ENCODE measurements around the gene CALM1.

Gene CALM1

GRCh38 chr14:90446405-90446804, 49.6 kb downstream of the CALM1 start:
- Mint-ChIP-seq H3K4me3 (no peak overlapping the region), H3K36me3 (ENCODE audit: insufficient read depth) (no peaks in the 10 kb centered on the region), H3K4me1 (ENCODE audit: low read depth in 2 of 2) (peaks cover 0 to 3% of the 10 kb centered on the region in 2 donors), H3K27ac (no peak overlapping the region), H3K27me3 (peaks cover 21 to 48% of the 10 kb centered on the region in 2 donors), H3K9me3 (no peaks in the 10 kb centered on the region)
- DNase-seq = no peak
- no peak for ATAC-seq (replicated peaks)

GRCh38 chr14:90447720-90448497, 51.1 kb downstream of the CALM1 start:
- ATAC-seq (replicated peaks) (no peak), DNase-seq (no peak)
- H3K4me3 Mint-ChIP-seq = no peak overlapping the region
- H3K27ac Mint-ChIP-seq = no peak overlapping the region
- no peaks in the 10 kb centered on the region for H3K9me3 Mint-ChIP-seq
- no peaks in the 10 kb centered on the region for H3K36me3 Mint-ChIP-seq (ENCODE audit: insufficient read depth)
- peaks cover 3 to 8% of the 10 kb centered on the region in 2 donors for H3K4me1 Mint-ChIP-seq (ENCODE audit: low read depth in 2 of 2)
- H3K27me3 Mint-ChIP-seq = peaks cover 21 to 44% of the 10 kb centered on the region in 2 donors

- Mint-ChIP-seq H3K4me3 (no peak overlapping the region), H3K4me1 (ENCODE audit: low read depth in 2 of 2) (peaks cover 3 to 8% of the 10 kb centered on the region in 2 donors), H3K36me3 (ENCODE audit: insufficient read depth) (no peaks in the 10 kb centered on the region), H3K9me3 (no peaks in the 10 kb centered on the region), H3K27me3 (peaks cover 14 to 37% of the 10 kb centered on the region in 2 donors), H3K27ac (no peak overlapping the region)
- DNase-seq (no peak), ATAC-seq (replicated peaks) (no peak)
Observed at GRCh38 chr14:90449411-90449810, 52.6 kb downstream of the CALM1 start.

- no peak overlapping the region for H3K4me3 Mint-ChIP-seq
- no peak for DNase-seq
- peaks cover 14 to 37% of the 10 kb centered on the region in 2 donors for H3K27me3 Mint-ChIP-seq
- ATAC-seq (replicated peaks) = no peak
- no peak overlapping the region for H3K27ac Mint-ChIP-seq
- no peaks in the 10 kb centered on the region for H3K9me3 Mint-ChIP-seq
- no peaks in the 10 kb centered on the region for H3K36me3 Mint-ChIP-seq (ENCODE audit: insufficient read depth)
- peaks cover 0 to 8% of the 10 kb centered on the region in 2 donors for H3K4me1 Mint-ChIP-seq (ENCODE audit: low read depth in 2 of 2)
Observed at GRCh38 chr14:90450151-90450550, 53.3 kb downstream of the CALM1 start.

GRCh38 chr14:90450667-90451066, 53.8 kb downstream of the CALM1 start:
- ATAC-seq (replicated peaks) (no peak), DNase-seq (no peak)
- peaks cover 0 to 8% of the 10 kb centered on the region in 2 donors for H3K4me1 Mint-ChIP-seq (ENCODE audit: low read depth in 2 of 2)
- no peaks in the 10 kb centered on the region for H3K9me3 Mint-ChIP-seq
- H3K36me3 Mint-ChIP-seq (ENCODE audit: insufficient read depth) = no peaks in the 10 kb centered on the region
- no peak overlapping the region for H3K27ac Mint-ChIP-seq
- H3K27me3 Mint-ChIP-seq = peaks cover 14 to 40% of the 10 kb centered on the region in 2 donors
- H3K4me3 Mint-ChIP-seq = no peak overlapping the region

- Mint-ChIP-seq H3K9me3 (no peaks in the 10 kb centered on the region), H3K4me1 (ENCODE audit: low read depth in 2 of 2) (peaks cover 0 to 8% of the 10 kb centered on the region in 2 donors), H3K4me3 (no peak overlapping the region), H3K27me3 (peaks cover 10 to 48% of the 10 kb centered on the region in 2 donors), H3K36me3 (ENCODE audit: insufficient read depth) (no peaks in the 10 kb centered on the region), H3K27ac (peak overlapping the region in 1 of 2 donors; percentile 13)
- DNase-seq = no peak
- ATAC-seq (replicated peaks) = no peak
Observed at GRCh38 chr14:90451443-90451842, 54.6 kb downstream of the CALM1 start.

GRCh38 chr14:90451961-90452360, 55.1 kb downstream of the CALM1 start:
- Mint-ChIP-seq H3K27ac (peak overlapping the region in 1 of 2 donors; percentile 13), H3K4me3 (no peak overlapping the region), H3K9me3 (no peaks in the 10 kb centered on the region), H3K4me1 (ENCODE audit: low read depth in 2 of 2) (peaks cover 0 to 8% of the 10 kb centered on the region in 2 donors), H3K36me3 (ENCODE audit: insufficient read depth) (no peaks in the 10 kb centered on the region), H3K27me3 (peaks cover 6 to 53% of the 10 kb centered on the region in 2 donors)
- no peak for DNase-seq
- ATAC-seq (replicated peaks) = no peak

- no peak overlapping the region for H3K27ac Mint-ChIP-seq
Observed at GRCh38 chr14:90452366-90452765, 55.5 kb downstream of the CALM1 start.

GRCh38 chr14:90453401-90453951, 56.6 kb downstream of the CALM1 start:
- Mint-ChIP-seq H3K27me3 (peaks cover 0 to 38% of the 10 kb centered on the region in 2 donors), H3K36me3 (ENCODE audit: insufficient read depth) (peaks cover 3% of the 10 kb centered on the region), H3K4me3 (no peak overlapping the region), H3K9me3 (no peaks in the 10 kb centered on the region), H3K27ac (no peak overlapping the region), H3K4me1 (ENCODE audit: low read depth in 2 of 2) (peaks cover 0 to 8% of the 10 kb centered on the region in 2 donors)
- DNase-seq (no peak), ATAC-seq (replicated peaks) (no peak)

More at GRCh38 chr14:90452366-90452765, 55.5 kb downstream of the CALM1 start:
- DNase-seq (no peak), ATAC-seq (replicated peaks) (no peak)
- Mint-ChIP-seq H3K36me3 (ENCODE audit: insufficient read depth) (peaks cover 3% of the 10 kb centered on the region), H3K4me3 (no peak overlapping the region), H3K27me3 (peaks cover 6 to 49% of the 10 kb centered on the region in 2 donors), H3K4me1 (ENCODE audit: low read depth in 2 of 2) (peaks cover 0 to 8% of the 10 kb centered on the region in 2 donors), H3K9me3 (no peaks in the 10 kb centered on the region)

GRCh38 chr14:90454041-90455000, 57.5 kb downstream of the CALM1 start:
- Mint-ChIP-seq H3K36me3 (ENCODE audit: insufficient read depth) (peaks cover 3% of the 10 kb centered on the region), H3K9me3 (no peaks in the 10 kb centered on the region), H3K27me3 (peaks cover 0 to 38% of the 10 kb centered on the region in 2 donors), H3K4me3 (no peak overlapping the region), H3K4me1 (ENCODE audit: low read depth in 2 of 2) (peaks cover 0 to 8% of the 10 kb centered on the region in 2 donors), H3K27ac (no peak overlapping the region)
- ATAC-seq (replicated peaks) (no peak), DNase-seq (no peak)

- no peak for ATAC-seq (replicated peaks)
- DNase-seq = no peak
- Mint-ChIP-seq H3K27me3 (peaks cover 0 to 31% of the 10 kb centered on the region in 2 donors), H3K36me3 (ENCODE audit: insufficient read depth) (peaks cover 3% of the 10 kb centered on the region), H3K4me3 (no peak overlapping the region), H3K9me3 (no peaks in the 10 kb centered on the region), H3K27ac (no peak overlapping the region), H3K4me1 (ENCODE audit: low read depth in 2 of 2) (peaks cover 0 to 8% of the 10 kb centered on the region in 2 donors)
Observed at GRCh38 chr14:90455100-90455571, 58.3 kb downstream of the CALM1 start.

- Mint-ChIP-seq H3K9me3 (no peaks in the 10 kb centered on the region), H3K27ac (no peak overlapping the region), H3K4me3 (no peak overlapping the region), H3K27me3 (peaks cover 0 to 22% of the 10 kb centered on the region in 2 donors), H3K36me3 (ENCODE audit: insufficient read depth) (peaks cover 3% of the 10 kb centered on the region), H3K4me1 (ENCODE audit: low read depth in 2 of 2) (peaks cover 0 to 7% of the 10 kb centered on the region in 2 donors)
- no peak for ATAC-seq (replicated peaks)
- no peak for DNase-seq
Observed at GRCh38 chr14:90456551-90456950, 59.7 kb downstream of the CALM1 start.

GRCh38 chr14:90457186-90457585, 60.4 kb downstream of the CALM1 start:
- Mint-ChIP-seq H3K4me1 (ENCODE audit: low read depth in 2 of 2) (peaks cover 0 to 5% of the 10 kb centered on the region in 2 donors), H3K9me3 (no peaks in the 10 kb centered on the region), H3K27ac (no peak overlapping the region), H3K27me3 (peaks cover 0 to 16% of the 10 kb centered on the region in 2 donors), H3K4me3 (no peak overlapping the region), H3K36me3 (ENCODE audit: insufficient read depth) (peaks cover 3% of the 10 kb centered on the region)
- ATAC-seq (replicated peaks) = no peak
- DNase-seq = no peak
